H9 (cell line): ENCODE measurements around the gene UBE2N. TPM values are rescaled to one million over a fixed set of nuclear protein-coding genes. Genes with fewer than 3 reads are reported as not detected.

Experiments used
- DNase-seq: peaks from one replicate; pipeline ENCODE4 v3.0.0-alpha.2; 2017
- H2AFZ ChIP-seq: one replicate; pipeline ENCODE4 v1.6.1; 2013; ENCODE audit warnings: mild to moderate bottlenecking, low read length, control low read depth, moderate library complexity
- H2AK5ac ChIP-seq: 2 replicates; pipeline ENCODE4 v1.6.1; 2013; ENCODE audit warnings: low read length, control low read depth, mixed read lengths; ENCODE audit not compliant: insufficient read length
- H2BK120ac ChIP-seq: one replicate; pipeline ENCODE4 v1.6.1; 2013; ENCODE audit warnings: low read depth, mild to moderate bottlenecking, low read length, control low read depth, inconsistent platforms; ENCODE audit not compliant: poor library complexity, severe bottlenecking
- H2BK12ac ChIP-seq: 2 replicates; pipeline ENCODE4 v1.6.1; 2013; ENCODE audit warnings: low read length, control low read depth, mixed read lengths, low read depth; ENCODE audit not compliant: insufficient read length
- H2BK15ac ChIP-seq: 2 replicates; pipeline ENCODE4 v1.6.1; 2013; ENCODE audit warnings: low read depth, low read length, control low read depth
- H2BK20ac ChIP-seq: one replicate; pipeline ENCODE4 v1.6.1; 2013; ENCODE audit warnings: low read depth, mild to moderate bottlenecking, low read length, control low read depth, inconsistent platforms; ENCODE audit not compliant: poor library complexity, severe bottlenecking
- H2BK5ac ChIP-seq: 2 replicates; pipeline ENCODE4 v1.6.1; 2013; ENCODE audit warnings: low read length, control low read depth, mixed read lengths; ENCODE audit not compliant: insufficient read length
- H3K14ac ChIP-seq: 2 replicates; pipeline ENCODE4 v1.6.1; 2013; ENCODE audit warnings: low read length, control low read depth; ENCODE audit not compliant: insufficient read depth
- H3K18ac ChIP-seq: 2 replicates; pipeline ENCODE4 v1.6.1; 2013; ENCODE audit warnings: low read depth, mild to moderate bottlenecking, mixed read lengths, low read length, control low read depth; ENCODE audit not compliant: insufficient read length
- H3K23ac ChIP-seq: 2 replicates; pipeline ENCODE4 v1.6.1; 2013; ENCODE audit warnings: low read length, control low read depth, mixed read lengths, low read depth; ENCODE audit not compliant: insufficient read length
- H3K23me2 ChIP-seq: 2 replicates; pipeline ENCODE4 v1.6.1; 2013; ENCODE audit warnings: low read depth, mild to moderate bottlenecking, mixed read lengths, low read length, control low read depth; ENCODE audit not compliant: insufficient read length, poor library complexity, severe bottlenecking
- H3K27ac ChIP-seq: 2 replicates; pipeline ENCODE4 v1.5.1; 2013; ENCODE audit warnings: low read length, control low read depth, mixed read lengths, low read depth; ENCODE audit not compliant: insufficient read length
- H3K27me3 ChIP-seq: 2 replicates; pipeline ENCODE4 v1.6.1; 2013; ENCODE audit warnings: low read length, control low read depth, inconsistent platforms; ENCODE audit not compliant: insufficient read depth
- H3K4ac ChIP-seq: 2 replicates; pipeline ENCODE4 v1.6.1; 2013; ENCODE audit warnings: low read depth, mild to moderate bottlenecking, control low read depth, inconsistent platforms, low read length, moderate library complexity
- H3K4me1 ChIP-seq: 2 replicates; pipeline ENCODE4 v1.6.1; 2013; ENCODE audit warnings: low read length, control low read depth, inconsistent platforms; ENCODE audit not compliant: insufficient read depth
- H3K4me2 ChIP-seq: 2 replicates; pipeline ENCODE4 v1.6.1; 2013; ENCODE audit warnings: low read length, control low read depth, mixed read lengths; ENCODE audit not compliant: insufficient read length, insufficient read depth
- H3K56ac ChIP-seq: 2 replicates; pipeline ENCODE4 v1.6.1; 2013; ENCODE audit warnings: low read depth, mild to moderate bottlenecking, mixed read lengths, low read length, control low read depth; ENCODE audit not compliant: insufficient read length
- H3K79me1 ChIP-seq: 2 replicates; pipeline ENCODE4 v1.6.1; 2013; ENCODE audit warnings: low read depth, mild to moderate bottlenecking, moderate library complexity, low read length, control low read depth, inconsistent platforms; ENCODE audit not compliant: insufficient read depth, poor library complexity, severe bottlenecking
- H3K79me2 ChIP-seq: 2 replicates; pipeline ENCODE4 v1.6.1; 2013; ENCODE audit warnings: low read length, control low read depth, inconsistent platforms; ENCODE audit not compliant: insufficient read depth
- H3K9ac ChIP-seq: 2 replicates; pipeline ENCODE4 v1.6.1; 2013; ENCODE audit warnings: low read length, control low read depth, mixed read lengths; ENCODE audit not compliant: insufficient read length; ENCODE audit errors: extremely low read depth
- H3K9me3 ChIP-seq: one replicate; pipeline ENCODE4 v1.6.1; 2013; ENCODE audit warnings: low read depth, low read length, inconsistent platforms; ENCODE audit not compliant: control insufficient read depth
- H3T11ph ChIP-seq: one replicate; pipeline ENCODE4 v1.6.1; 2013; ENCODE audit warnings: mild to moderate bottlenecking, low read length, control low read depth, inconsistent platforms
- H4K20me1 ChIP-seq: one replicate; pipeline ENCODE4 v1.6.1; 2013; ENCODE audit not compliant: control insufficient read depth, insufficient read length, insufficient read depth
- H4K5ac ChIP-seq: 2 replicates; pipeline ENCODE4 v1.6.1; 2013; ENCODE audit warnings: low read depth, mild to moderate bottlenecking, mixed read lengths, low read length, control low read depth; ENCODE audit not compliant: insufficient read length
- H4K8ac ChIP-seq: replicated peaks from 2 replicates; pipeline ENCODE4 v1.6.1; 2013; ENCODE audit warnings: low read length, control low read depth, mixed read lengths, low read depth; ENCODE audit not compliant: insufficient read length
- H4K91ac ChIP-seq: 2 replicates; pipeline ENCODE4 v1.6.1; 2013; ENCODE audit warnings: low read depth, mild to moderate bottlenecking, moderate library complexity, mixed read lengths, low read length, control low read depth; ENCODE audit not compliant: insufficient read length
- H3K27ac Mint-ChIP-seq, 3 experiments: 2 replicates in 2 of 3; 3 replicates in 1 of 3; pipeline ENCODE4 v1.8.0; 2020 to 2021; ENCODE audit warnings: mixed read lengths in 3 of 3, mild to moderate bottlenecking in 1 of 3, moderate library complexity in 1 of 3
- H3K27me3 Mint-ChIP-seq: 2 replicates; pipeline ENCODE4 v1.8.0; 2021; ENCODE audit warnings: low read depth, mild to moderate bottlenecking, moderate library complexity, mixed read lengths
- H3K36me3 Mint-ChIP-seq, 3 experiments: 2 replicates in 2 of 3; 3 replicates in 1 of 3; pipeline ENCODE4 v1.8.0; 2020 to 2021; ENCODE audit warnings: low read depth in 3 of 3, mixed read lengths in 3 of 3; ENCODE audit not compliant: insufficient read depth in 1 of 3
- H3K4me1 Mint-ChIP-seq, 2 experiments: 2 replicates each; pipeline ENCODE4 v1.8.0; 2020; ENCODE audit warnings: mixed read lengths in 2 of 2
- H3K4me3 Mint-ChIP-seq, 2 experiments: 2 replicates in 1 of 2; 3 replicates in 1 of 2; pipeline ENCODE4 v1.8.0; 2020 to 2021; ENCODE audit warnings: mild to moderate bottlenecking in 2 of 2, mixed read lengths in 2 of 2, moderate library complexity in 1 of 2
- H3K9me3 Mint-ChIP-seq, 2 experiments: 2 replicates in 1 of 2; 3 replicates in 1 of 2; pipeline ENCODE4 v1.8.0; 2020; ENCODE audit warnings: mild to moderate bottlenecking in 2 of 2, mixed read lengths in 2 of 2, moderate library complexity in 1 of 2
- CTCF ChIP-seq: fragments of 200-600 bp; sonication (generic); conservative IDR thresholded peaks from 3 replicates; pipeline ENCODE4 v1.8.0; 2021; ENCODE audit warnings: antibody characterized with exemption, mild to moderate bottlenecking
- WGBS: extraction: QIAGEN DNeasy Blood & Tissue Kit; methylation state at CpG from one replicate; pipeline ENCODE4 v1.1.7; 2013; ENCODE audit warnings: missing lambda C conversion rate, low lambda C conversion rate, mixed read lengths; ENCODE audit not compliant: insufficient read length; ENCODE audit errors: extremely low coverage; 5-methylcytosine and 5-hydroxymethylcytosine counted together
- total RNA-seq: library from RNA; stranded (reverse); gene quantifications from 2 replicates; pipeline ENCODE4 v1.2.1, GENCODE V29; 2021

Gene UBE2N
- total RNA-seq, 1 experiment from 2014 or later = 192 TPM

GRCh38 chr12:93483151-93483807, 41.5 kb upstream of the UBE2N start:
- no peaks in the 10 kb centered on the region for H3K27me3 Mint-ChIP-seq
- Histone ChIP-seq H2AK5ac (no peak overlapping the region), H2BK5ac (no peak overlapping the region), H3K27ac (no peak overlapping the region), H2BK12ac (no peak overlapping the region), H4K5ac (no peak overlapping the region), H3K14ac (no peak overlapping the region), H3K79me1 (no peaks in the 10 kb centered on the region), H3K23me2 (no peaks in the 10 kb centered on the region), H4K8ac (no peak overlapping the region), H3K9me3 (no peaks in the 10 kb centered on the region), H3K4me2 (no peak overlapping the region), H4K20me1 (no peaks in the 10 kb centered on the region), H3K9ac (no peak overlapping the region), H2BK15ac (no peak overlapping the region), H3K56ac (no peak overlapping the region), H3K18ac (no peak overlapping the region), H3K4me1 (no peaks in the 10 kb centered on the region), H3T11ph (no peak overlapping the region), H2BK20ac (no peak overlapping the region), H4K91ac (no peak overlapping the region), H2AFZ (no peak overlapping the region), H3K27me3 (no peaks in the 10 kb centered on the region), H3K79me2 (no peaks in the 10 kb centered on the region), H2BK120ac (no peak overlapping the region), H3K23ac (no peak overlapping the region), H3K4ac (no peak overlapping the region)
- no peak for DNase-seq
- H3K4me3 Mint-ChIP-seq = no peak overlapping the region
- H3K36me3 Mint-ChIP-seq = peaks cover 26 to 51% (median 49%) of the 10 kb centered on the region in 3 experiments; a peak in 6 of 7 replicates
- H3K27ac Mint-ChIP-seq = no peak overlapping the region
- no peak for TF ChIP-seq CTCF
- no peaks in the 10 kb centered on the region for H3K4me1 Mint-ChIP-seq
- H3K9me3 Mint-ChIP-seq = no peaks in the 10 kb centered on the region
- WGBS = no CpG with 5 or more reads among the region's 4 CpGs
